ENCODE results near the gene ZNF654.

GRCh38 chr3:88113311-88114162 lies 54.5 kb downstream of the ZNF654 start:
- TF ChIP-seq CTCF (IDR thresholded peaks at IDR 0.05) (peak; percentile 67 to 76 (median 68)), POLR2A (IDR thresholded peaks at IDR 0.05) (no peak)

All from right lobe of liver (tissue), 4 donors.